ENCODE results near the gene TMEM168.

Gene TMEM168

DNA sequence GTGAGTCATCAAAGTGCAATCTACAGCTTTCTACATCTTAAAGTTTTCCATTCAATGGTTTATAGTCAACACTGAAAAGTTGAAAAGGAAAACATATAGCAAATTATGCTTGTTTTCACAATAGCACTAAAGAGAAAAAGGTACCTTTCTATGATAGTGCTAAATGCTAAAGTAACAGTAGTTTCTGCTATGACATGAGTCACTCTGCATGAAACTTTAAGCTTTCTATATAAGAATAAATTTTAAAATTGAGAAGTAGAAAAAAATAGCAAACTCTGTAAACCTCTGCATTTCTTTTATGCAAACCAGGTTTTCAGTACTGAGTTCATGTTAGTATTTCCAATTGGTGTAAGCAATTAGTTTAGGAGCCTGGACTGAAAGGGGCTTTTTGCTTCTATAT lies 31.2 kb upstream of the TMEM168 start:
- ChIA-PET CTCF (interaction anchor here (1.3 kb wide), 1 partner anchor 48 kb away, joined by 4 read pairs; no protein-coding TSS in a partner anchor), POLR2A (no interaction called here)

DNA sequence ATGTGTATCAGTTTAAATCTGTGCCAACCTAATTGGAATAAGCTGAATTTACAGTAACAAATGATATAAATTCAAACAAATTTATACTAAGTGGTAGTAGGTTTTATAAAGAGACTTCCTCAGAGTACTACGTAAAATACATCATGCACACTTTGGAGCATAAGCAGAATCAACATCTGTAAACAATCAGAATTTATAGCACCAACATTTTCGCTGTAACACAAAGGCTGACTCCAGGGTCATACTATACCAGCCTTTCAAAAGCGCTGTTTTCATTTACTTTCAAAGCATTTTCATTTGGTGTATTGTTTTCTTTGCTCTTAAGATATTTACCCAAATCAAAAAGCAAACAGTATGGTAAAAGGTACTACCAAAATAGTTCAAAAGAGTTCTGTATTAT lies 29.3 kb upstream of the TMEM168 start:
- no peaks in the 10 kb centered on the region for H3K9me3 ChIP-seq (ENCODE audit: control insufficient read depth, insufficient read depth, low read depth, low read length)
- peaks cover 0 to 2% of the 10 kb centered on the region in 2 experiments; a peak in 1 of 3 replicates for H3K36me3 ChIP-seq (ENCODE audit: control insufficient read depth in 2 of 2, insufficient read depth in 1 of 2, low read length in 2 of 2)
- H3K4me3 ChIP-seq (ENCODE audit: low read depth, low read length), result no peak overlapping the region
- no peaks in the 10 kb centered on the region for H3K4me1 ChIP-seq (ENCODE audit: control insufficient read depth, insufficient read depth, low read length)
- TF ChIP-seq ZFP3 (tag by site-specific recombination; IDR thresholded peaks at IDR 0.05; ENCODE audit: low read depth) (no peak), ZNF560 (tag by site-specific recombination; IDR thresholded peaks at IDR 0.05; ENCODE audit: borderline replicate concordance) (no peak), ZNF791 (tag by site-specific recombination; IDR thresholded peaks at IDR 0.05) (no peak), ZBTB21 (tag by site-specific recombination; IDR thresholded peaks at IDR 0.05) (no peak), HOXC10 (CRISPR knock-in tag; IDR thresholded peaks at IDR 0.05) (no peak), ZFP37 (tag by site-specific recombination; IDR thresholded peaks at IDR 0.05) (no peak), ZNF140 (tag by site-specific recombination; IDR thresholded peaks at IDR 0.05) (no peak), ZNF621 (tag by site-specific recombination; IDR thresholded peaks at IDR 0.05) (no peak), ZNF785 (tag by site-specific recombination; IDR thresholded peaks at IDR 0.05) (no peak), HOXD13 (CRISPR knock-in tag; IDR thresholded peaks at IDR 0.05; ENCODE audit: borderline replicate concordance) (no peak), ZNF510 (tag by site-specific recombination; IDR thresholded peaks at IDR 0.05; ENCODE audit: insufficient replicate concordance) (no peak), REPIN1 (tag by site-specific recombination; IDR thresholded peaks at IDR 0.05; ENCODE audit: low read depth) (no peak), BCL11A (tag by site-specific recombination; IDR thresholded peaks at IDR 0.05; ENCODE audit: low read depth) (no peak)
- TF ChIP-seq, protein P1, sequence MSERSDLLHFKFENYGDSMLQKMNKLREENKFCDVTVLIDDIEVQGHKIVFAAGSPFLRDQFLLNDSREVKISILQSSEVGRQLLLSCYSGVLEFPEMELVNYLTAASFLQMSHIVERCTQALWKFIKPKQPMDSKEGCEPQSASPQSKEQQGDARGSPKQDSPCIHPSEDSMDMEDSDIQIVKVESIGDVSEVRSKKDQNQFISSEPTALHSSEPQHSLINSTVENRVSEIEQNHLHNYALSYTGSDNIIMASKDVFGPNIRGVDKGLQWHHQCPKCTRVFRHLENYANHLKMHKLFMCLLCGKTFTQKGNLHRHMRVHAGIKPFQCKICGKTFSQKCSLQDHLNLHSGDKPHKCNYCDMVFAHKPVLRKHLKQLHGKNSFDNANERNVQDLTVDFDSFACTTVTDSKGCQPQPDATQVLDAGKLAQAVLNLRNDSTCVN (tag by site-specific recombination; optimal IDR thresholded peaks at IDR 0.05), result no peak
- TF ChIP-seq, protein P2, sequence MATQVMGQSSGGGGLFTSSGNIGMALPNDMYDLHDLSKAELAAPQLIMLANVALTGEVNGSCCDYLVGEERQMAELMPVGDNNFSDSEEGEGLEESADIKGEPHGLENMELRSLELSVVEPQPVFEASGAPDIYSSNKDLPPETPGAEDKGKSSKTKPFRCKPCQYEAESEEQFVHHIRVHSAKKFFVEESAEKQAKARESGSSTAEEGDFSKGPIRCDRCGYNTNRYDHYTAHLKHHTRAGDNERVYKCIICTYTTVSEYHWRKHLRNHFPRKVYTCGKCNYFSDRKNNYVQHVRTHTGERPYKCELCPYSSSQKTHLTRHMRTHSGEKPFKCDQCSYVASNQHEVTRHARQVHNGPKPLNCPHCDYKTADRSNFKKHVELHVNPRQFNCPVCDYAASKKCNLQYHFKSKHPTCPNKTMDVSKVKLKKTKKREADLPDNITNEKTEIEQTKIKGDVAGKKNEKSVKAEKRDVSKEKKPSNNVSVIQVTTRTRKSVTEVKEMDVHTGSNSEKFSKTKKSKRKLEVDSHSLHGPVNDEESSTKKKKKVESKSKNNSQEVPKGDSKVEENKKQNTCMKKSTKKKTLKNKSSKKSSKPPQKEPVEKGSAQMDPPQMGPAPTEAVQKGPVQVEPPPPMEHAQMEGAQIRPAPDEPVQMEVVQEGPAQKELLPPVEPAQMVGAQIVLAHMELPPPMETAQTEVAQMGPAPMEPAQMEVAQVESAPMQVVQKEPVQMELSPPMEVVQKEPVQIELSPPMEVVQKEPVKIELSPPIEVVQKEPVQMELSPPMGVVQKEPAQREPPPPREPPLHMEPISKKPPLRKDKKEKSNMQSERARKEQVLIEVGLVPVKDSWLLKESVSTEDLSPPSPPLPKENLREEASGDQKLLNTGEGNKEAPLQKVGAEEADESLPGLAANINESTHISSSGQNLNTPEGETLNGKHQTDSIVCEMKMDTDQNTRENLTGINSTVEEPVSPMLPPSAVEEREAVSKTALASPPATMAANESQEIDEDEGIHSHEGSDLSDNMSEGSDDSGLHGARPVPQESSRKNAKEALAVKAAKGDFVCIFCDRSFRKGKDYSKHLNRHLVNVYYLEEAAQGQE (tag by site-specific recombination; IDR thresholded peaks at IDR 0.05), result no peak
- TF ChIP-seq, protein P3, sequence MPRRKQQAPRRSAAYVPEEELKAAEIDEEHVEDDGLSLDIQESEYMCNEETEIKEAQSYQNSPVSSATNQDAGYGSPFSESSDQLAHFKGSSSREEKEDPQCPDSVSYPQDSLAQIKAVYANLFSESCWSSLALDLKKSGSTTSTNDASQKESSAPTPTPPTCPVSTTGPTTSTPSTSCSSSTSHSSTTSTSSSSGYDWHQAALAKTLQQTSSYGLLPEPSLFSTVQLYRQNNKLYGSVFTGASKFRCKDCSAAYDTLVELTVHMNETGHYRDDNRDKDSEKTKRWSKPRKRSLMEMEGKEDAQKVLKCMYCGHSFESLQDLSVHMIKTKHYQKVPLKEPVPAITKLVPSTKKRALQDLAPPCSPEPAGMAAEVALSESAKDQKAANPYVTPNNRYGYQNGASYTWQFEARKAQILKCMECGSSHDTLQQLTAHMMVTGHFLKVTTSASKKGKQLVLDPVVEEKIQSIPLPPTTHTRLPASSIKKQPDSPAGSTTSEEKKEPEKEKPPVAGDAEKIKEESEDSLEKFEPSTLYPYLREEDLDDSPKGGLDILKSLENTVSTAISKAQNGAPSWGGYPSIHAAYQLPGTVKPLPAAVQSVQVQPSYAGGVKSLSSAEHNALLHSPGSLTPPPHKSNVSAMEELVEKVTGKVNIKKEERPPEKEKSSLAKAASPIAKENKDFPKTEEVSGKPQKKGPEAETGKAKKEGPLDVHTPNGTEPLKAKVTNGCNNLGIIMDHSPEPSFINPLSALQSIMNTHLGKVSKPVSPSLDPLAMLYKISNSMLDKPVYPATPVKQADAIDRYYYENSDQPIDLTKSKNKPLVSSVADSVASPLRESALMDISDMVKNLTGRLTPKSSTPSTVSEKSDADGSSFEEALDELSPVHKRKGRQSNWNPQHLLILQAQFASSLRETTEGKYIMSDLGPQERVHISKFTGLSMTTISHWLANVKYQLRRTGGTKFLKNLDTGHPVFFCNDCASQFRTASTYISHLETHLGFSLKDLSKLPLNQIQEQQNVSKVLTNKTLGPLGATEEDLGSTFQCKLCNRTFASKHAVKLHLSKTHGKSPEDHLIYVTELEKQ (tag by site-specific recombination; IDR thresholded peaks at IDR 0.05; ENCODE audit: borderline replicate concordance), result no peak
- H3K27ac ChIP-seq (ENCODE audit: extremely low read depth, low read depth, low read length), result no peak overlapping the region
- ChIA-PET POLR2A (no interaction called here), CTCF (no interaction called here)

More for the DNA sequence above, 31.2 kb upstream of the TMEM168 start:
- H3K27ac ChIP-seq (ENCODE audit: extremely low read depth, low read depth, low read length), result no peak overlapping the region
- no peak for TF ChIP-seq ZNF701 (tag by site-specific recombination; IDR thresholded peaks at IDR 0.05)
- no peak for TF ChIP-seq ZNF155 (tag by site-specific recombination; IDR thresholded peaks at IDR 0.05)
- TF ChIP-seq ZNF2 (tag by site-specific recombination; IDR thresholded peaks at IDR 0.05), result no peak
- TF ChIP-seq ZNF133 (tag by site-specific recombination; IDR thresholded peaks at IDR 0.05), result no peak
- TF ChIP-seq BCL11B (tag by site-specific recombination; IDR thresholded peaks at IDR 0.05; ENCODE audit: low read depth), result no peak
- TF ChIP-seq, protein P4, sequence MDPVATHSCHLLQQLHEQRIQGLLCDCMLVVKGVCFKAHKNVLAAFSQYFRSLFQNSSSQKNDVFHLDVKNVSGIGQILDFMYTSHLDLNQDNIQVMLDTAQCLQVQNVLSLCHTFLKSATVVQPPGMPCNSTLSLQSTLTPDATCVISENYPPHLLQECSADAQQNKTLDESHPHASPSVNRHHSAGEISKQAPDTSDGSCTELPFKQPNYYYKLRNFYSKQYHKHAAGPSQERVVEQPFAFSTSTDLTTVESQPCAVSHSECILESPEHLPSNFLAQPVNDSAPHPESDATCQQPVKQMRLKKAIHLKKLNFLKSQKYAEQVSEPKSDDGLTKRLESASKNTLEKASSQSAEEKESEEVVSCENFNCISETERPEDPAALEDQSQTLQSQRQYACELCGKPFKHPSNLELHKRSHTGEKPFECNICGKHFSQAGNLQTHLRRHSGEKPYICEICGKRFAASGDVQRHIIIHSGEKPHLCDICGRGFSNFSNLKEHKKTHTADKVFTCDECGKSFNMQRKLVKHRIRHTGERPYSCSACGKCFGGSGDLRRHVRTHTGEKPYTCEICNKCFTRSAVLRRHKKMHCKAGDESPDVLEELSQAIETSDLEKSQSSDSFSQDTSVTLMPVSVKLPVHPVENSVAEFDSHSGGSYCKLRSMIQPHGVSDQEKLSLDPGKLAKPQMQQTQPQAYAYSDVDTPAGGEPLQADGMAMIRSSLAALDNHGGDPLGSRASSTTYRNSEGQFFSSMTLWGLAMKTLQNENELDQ (tag by site-specific recombination; IDR thresholded peaks at IDR 0.05; ENCODE audit: low read depth), result no peak
- no peak for TF ChIP-seq ZNF658 (tag by site-specific recombination; IDR thresholded peaks at IDR 0.05)
- no peak for TF ChIP-seq KLF1 (tag by site-specific recombination; IDR thresholded peaks at IDR 0.05)
- TF ChIP-seq ZNF354C (tag by site-specific recombination; IDR thresholded peaks at IDR 0.05; ENCODE audit: borderline replicate concordance, low read depth), result no peak
- TF ChIP-seq GLI2 (tag by site-specific recombination; IDR thresholded peaks at IDR 0.05; ENCODE audit: borderline replicate concordance, low read depth), result no peak
- TF ChIP-seq, protein P5, sequence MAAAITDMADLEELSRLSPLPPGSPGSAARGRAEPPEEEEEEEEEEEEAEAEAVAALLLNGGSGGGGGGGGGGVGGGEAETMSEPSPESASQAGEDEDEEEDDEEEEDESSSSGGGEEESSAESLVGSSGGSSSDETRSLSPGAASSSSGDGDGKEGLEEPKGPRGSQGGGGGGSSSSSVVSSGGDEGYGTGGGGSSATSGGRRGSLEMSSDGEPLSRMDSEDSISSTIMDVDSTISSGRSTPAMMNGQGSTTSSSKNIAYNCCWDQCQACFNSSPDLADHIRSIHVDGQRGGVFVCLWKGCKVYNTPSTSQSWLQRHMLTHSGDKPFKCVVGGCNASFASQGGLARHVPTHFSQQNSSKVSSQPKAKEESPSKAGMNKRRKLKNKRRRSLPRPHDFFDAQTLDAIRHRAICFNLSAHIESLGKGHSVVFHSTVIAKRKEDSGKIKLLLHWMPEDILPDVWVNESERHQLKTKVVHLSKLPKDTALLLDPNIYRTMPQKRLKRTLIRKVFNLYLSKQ (tag by site-specific recombination; IDR thresholded peaks at IDR 0.05; ENCODE audit: borderline replicate concordance), result no peak
- no peaks in the 10 kb centered on the region for H3K9me3 ChIP-seq (ENCODE audit: control insufficient read depth, insufficient read depth, low read depth, low read length)
- no peak overlapping the region for H3K4me3 ChIP-seq (ENCODE audit: low read depth, low read length)
- peaks cover 0 to 2% of the 10 kb centered on the region in 2 experiments; a peak in 1 of 3 replicates for H3K36me3 ChIP-seq (ENCODE audit: control insufficient read depth in 2 of 2, insufficient read depth in 1 of 2, low read length in 2 of 2)
- H3K4me1 ChIP-seq (ENCODE audit: control insufficient read depth, insufficient read depth, low read length), result no peaks in the 10 kb centered on the region
